Uterine smooth muscle cell (primary cell): Measurements from ENCODE around the gene TP53. TPM values are rescaled to one million over a fixed set of nuclear protein-coding genes. Genes with fewer than 3 reads are reported as not detected.

Experiments used
- total RNA-seq: library from RNA; depleted of rRNA; stranded (reverse); fragments of >200 nt; gene quantifications from 2 replicates; pipeline ENCODE4 v1.2.3, GENCODE V29; 2014

TP53 gene
- 14.9 and 23.9 TPM in 2 replicates for total RNA-seq

GRCh38 chr17:7687072-7687907 is at the start of gene TP53:
TSS of gene TP53 (minus strand) at chr17:7687490. CDS start at chr17:7676594, 10,896 bp downstream.

GRCh38 chr17:7716901-7717755 is 29.8 kb upstream of the TP53 start, which contains the start of gene DNAH2:
TSS of gene DNAH2 (plus strand) at chr17:7717744. CDS start at chr17:7719735, 1,991 bp downstream.

DNA sequence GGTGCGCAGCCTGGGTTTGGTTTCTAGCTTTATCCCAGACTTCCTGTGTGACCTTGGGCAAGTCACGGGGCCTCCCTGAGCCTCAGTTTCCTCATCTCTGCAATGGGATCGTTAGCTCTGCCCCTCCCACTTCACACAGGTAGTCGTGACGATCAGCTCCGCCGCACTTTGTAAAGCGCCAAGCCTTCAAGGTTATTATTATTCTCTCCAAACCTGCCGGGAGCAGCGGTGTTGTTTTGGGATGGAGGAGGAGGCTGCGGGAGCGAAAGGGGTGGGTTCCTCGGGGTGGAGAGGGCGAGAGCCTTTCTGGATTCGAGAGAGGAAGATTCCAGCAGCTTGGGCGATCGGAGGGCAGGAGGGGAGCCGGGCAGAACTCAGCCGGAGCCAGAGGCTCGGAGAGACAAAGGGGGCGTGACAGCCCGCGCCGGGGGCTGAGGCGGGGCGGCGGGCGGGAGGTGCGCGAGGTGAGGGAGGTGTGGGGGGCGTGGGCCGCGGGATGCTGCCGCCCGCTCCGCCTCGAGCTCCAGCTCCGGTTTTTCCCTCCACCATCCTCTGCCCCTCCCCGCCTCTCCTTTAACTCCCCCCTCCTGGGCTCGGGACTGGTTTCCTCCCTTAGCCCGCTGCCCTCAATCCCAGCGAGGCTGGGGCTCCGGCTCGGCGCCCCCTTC is 17.4 kb upstream of the TP53 start, which contains the start of gene EFNB3:
Gene EFNB3, plus strand, starts transcription at position 602 of the 668 bp plus-strand sequence. CDS start 397 bp downstream, outside the sequence.

GRCh38 chr17:7687908-7688807 is 868 bp upstream of the TP53 start, which contains the start of gene WRAP53:
TSS of gene WRAP53 (plus strand) at chr17:7688477. CDS start at chr17:7688649, 172 bp downstream.

GRCh38 chr17:7650509-7651096 is 36.7 kb downstream of the TP53 start, which contains the start of gene ATP1B2:
TSS of gene ATP1B2 (plus strand) at chr17:7650926. CDS start at chr17:7651519, 593 bp downstream.

GRCh38 chr17:7629939-7630571 is 57.2 kb downstream of the TP53 start, which contains the start of gene SHBG:
TSS of gene SHBG (plus strand) at chr17:7630135. CDS start at chr17:7630173, 38 bp downstream.

DNA sequence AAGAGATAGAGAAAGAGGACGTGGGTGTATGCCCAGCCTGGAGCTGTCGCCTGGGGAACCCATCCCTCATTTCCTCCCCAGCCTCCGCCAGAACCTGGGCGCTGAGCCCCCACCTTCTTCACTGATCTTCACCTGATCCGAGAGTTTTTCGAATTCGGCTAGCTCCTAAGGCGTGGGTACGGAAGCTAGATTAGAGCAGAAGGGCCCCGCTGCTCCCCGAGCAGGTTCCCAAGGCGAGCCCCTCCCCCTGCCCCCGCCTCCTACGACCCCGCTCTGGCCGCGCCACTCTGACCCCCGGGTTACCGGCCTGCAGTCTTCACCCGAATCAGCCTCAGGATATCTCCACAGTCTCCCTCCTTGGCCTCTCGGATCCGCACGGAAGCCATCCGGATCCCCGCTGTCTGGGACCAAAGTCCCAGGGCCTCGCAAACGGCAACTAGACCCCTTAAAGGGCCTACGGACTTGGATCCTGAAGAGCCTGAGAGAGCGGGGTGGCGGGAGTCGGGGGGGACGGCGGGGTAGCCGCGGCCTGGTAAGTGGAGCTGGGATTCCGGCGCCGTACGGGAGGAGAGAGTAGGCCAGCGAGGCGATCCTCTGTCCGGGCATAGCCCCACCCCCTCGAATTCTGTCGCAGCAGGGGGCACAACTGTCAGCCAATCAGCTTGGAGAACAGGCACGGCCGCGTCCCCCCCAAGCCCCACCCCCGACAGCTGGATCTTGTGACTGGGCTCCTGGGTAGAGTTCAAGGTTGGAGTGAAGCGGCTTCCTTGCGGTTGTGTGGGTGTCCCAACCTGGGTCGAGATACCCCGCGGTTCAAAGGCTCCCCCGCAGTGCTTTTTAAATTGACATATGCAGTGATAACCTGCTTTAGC is 59.8 kb downstream of the TP53 start, which contains the start of gene SAT2:
Gene SAT2, minus strand, starts transcription at position 572 of the 872 bp plus-strand sequence. Its CDS starts 186 bp downstream, at position 386.

Other genes with a start within 250 kb of the TP53 start
- gene FGF11, start 248.0 kb downstream of the TP53 start, total RNA-seq: 0.77 and 1.7 TPM in 2 replicates
- gene CHRNB1, start 242.4 kb downstream of the TP53 start, total RNA-seq: 3.4 and 6.6 TPM in 2 replicates
- 14.8 and 24.1 TPM in 2 replicates for gene ZBTB4, start 207.9 kb downstream of the TP53 start, total RNA-seq
- not detected in 2 replicates for gene SLC35G6, start 206.0 kb downstream of the TP53 start, total RNA-seq
- gene POLR2A, start 203.1 kb downstream of the TP53 start, total RNA-seq: 90.6 and 114 TPM in 2 replicates
- 6.1 and 10.0 TPM in 2 replicates for gene TNFSF12, start 138.4 kb downstream of the TP53 start, total RNA-seq
- 0.44 and 0.75 TPM in 2 replicates for gene TNFSF13, start 128.7 kb downstream of the TP53 start, total RNA-seq
- gene SENP3, start 125.6 kb downstream of the TP53 start, total RNA-seq: 73.1 and 83.8 TPM in 2 replicates
- gene CD68, start 107.9 kb downstream of the TP53 start, total RNA-seq: 12.8 and 16.2 TPM in 2 replicates
- gene MPDU1, start 103.6 kb downstream of the TP53 start, total RNA-seq: 77.5 and 140 TPM in 2 replicates
- 0.12 and 0.33 TPM in 2 replicates for gene SOX15, start 97.4 kb downstream of the TP53 start, total RNA-seq
- 62.0 and 65.4 TPM in 2 replicates for gene FXR2, start 72.6 kb downstream of the TP53 start, total RNA-seq
- 30.0 and 43.9 TPM in 2 replicates for gene SAT2, start 59.7 kb downstream of the TP53 start, total RNA-seq
- gene SHBG, start 57.4 kb downstream of the TP53 start, total RNA-seq: 0.11 and 0.37 TPM in 2 replicates
- not detected in 2 replicates for gene ATP1B2, start 36.6 kb downstream of the TP53 start, total RNA-seq
- 4.6 and 9.8 TPM in 2 replicates for gene WRAP53, start 987 bp upstream of the TP53 start, total RNA-seq
- gene EFNB3, start 17.7 kb upstream of the TP53 start, total RNA-seq: 0.11 and 0.12 TPM in 2 replicates
- 0.22 and 0.37 TPM in 2 replicates for gene DNAH2, start 30.3 kb upstream of the TP53 start, total RNA-seq
- 5.1 and 7.5 TPM in 2 replicates for gene KDM6B, start 146.7 kb upstream of the TP53 start, total RNA-seq
- 0.22 and 0.50 TPM in 2 replicates for gene TMEM88, start 167.6 kb upstream of the TP53 start, total RNA-seq
- gene NAA38, start 170.1 kb upstream of the TP53 start, total RNA-seq: 59.4 and 81.0 TPM in 2 replicates
- gene CYB5D1, start 170.5 kb upstream of the TP53 start, total RNA-seq: 9.0 and 12.8 TPM in 2 replicates
- 135 and 232 TPM in 2 replicates for gene CHD3, start 201.3 kb upstream of the TP53 start, total RNA-seq
- 2.5 TPM in 2 replicates for gene RNF227, start 228.8 kb upstream of the TP53 start, total RNA-seq
- 0.75 and 1.00 TPM in 2 replicates for gene KCNAB3, start 242.4 kb upstream of the TP53 start, total RNA-seq
- 46.6 and 48.2 TPM in 2 replicates for gene TRAPPC1, start 244.5 kb upstream of the TP53 start, total RNA-seq
- gene CNTROB, start 244.7 kb upstream of the TP53 start, total RNA-seq: 27.2 and 44.9 TPM in 2 replicates